GM12872 (cell line): ENCODE data around the gene PCSK2.

ENCODE experiments used
- TF ChIP-seq, protein P1 (sequence below): IDR thresholded peaks from 3 replicates; pipeline ENCODE4 v1.5.1; 2011; ENCODE audit warnings: low read depth, mild to moderate bottlenecking, low read length, moderate library complexity; ENCODE audit not compliant: insufficient read depth

Gene PCSK2

DNA sequence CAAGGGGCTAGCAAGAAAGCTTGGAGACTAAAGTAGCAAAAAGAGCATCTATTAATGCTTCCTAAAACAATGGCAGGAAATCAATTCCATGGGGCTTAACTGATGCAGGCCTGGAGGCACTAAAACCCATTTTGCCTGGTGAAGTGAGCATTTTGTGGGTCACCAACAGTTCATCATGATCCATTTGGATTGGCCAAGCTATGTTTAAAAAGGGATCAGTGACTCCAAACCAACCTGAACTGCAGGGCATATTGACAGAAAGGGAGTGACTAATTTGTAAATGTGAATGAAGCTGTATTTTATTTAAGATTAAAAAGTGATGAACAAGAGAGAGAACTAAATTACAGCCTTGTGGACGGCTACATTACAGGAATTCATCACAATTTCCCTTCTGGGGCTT, 132.0 kb downstream of the PCSK2 start:
- TF ChIP-seq, protein P1, sequence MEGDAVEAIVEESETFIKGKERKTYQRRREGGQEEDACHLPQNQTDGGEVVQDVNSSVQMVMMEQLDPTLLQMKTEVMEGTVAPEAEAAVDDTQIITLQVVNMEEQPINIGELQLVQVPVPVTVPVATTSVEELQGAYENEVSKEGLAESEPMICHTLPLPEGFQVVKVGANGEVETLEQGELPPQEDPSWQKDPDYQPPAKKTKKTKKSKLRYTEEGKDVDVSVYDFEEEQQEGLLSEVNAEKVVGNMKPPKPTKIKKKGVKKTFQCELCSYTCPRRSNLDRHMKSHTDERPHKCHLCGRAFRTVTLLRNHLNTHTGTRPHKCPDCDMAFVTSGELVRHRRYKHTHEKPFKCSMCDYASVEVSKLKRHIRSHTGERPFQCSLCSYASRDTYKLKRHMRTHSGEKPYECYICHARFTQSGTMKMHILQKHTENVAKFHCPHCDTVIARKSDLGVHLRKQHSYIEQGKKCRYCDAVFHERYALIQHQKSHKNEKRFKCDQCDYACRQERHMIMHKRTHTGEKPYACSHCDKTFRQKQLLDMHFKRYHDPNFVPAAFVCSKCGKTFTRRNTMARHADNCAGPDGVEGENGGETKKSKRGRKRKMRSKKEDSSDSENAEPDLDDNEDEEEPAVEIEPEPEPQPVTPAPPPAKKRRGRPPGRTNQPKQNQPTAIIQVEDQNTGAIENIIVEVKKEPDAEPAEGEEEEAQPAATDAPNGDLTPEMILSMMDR: no peak

DNA sequence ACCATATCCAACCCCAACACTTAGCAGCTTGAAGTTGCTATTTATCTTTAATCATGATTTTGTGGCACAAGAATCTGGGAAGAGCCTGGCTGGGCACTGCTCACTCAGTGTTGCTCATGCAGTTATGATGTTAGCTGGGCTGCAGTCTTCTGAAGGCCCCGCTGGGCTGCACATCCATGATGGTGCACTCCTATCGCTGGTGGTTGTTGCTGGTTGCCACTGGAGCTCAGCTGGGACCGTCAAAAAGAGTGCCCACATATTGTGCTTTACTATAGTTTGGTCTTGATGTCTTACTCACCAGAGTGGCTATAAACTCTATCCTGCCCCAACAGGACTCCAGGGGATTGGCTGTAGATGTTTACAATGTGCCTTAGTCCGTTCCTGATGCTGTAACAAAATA, 137.8 kb downstream of the PCSK2 start:
- TF ChIP-seq, protein P1: no peak

DNA sequence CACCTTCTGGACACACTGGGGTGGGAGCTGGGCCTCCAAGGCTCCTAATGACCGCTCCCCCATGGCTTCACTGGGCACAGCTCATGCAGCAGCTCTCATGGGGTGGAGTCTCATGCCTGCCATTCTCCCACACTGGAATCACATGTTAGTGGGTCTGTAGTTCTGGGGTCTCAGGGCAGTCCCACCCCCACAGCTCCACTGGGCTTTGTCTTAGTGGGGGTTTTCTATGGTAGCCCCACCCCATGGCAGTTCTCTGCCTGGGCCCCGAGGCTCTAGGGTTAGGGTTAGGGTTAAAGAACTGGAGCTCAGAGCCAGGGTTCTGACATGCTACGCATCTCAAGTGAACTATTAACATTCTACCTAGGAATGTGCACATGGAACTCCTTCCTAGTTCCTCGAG, 139.0 kb downstream of the PCSK2 start:
- TF ChIP-seq, protein P1: no peak

DNA sequence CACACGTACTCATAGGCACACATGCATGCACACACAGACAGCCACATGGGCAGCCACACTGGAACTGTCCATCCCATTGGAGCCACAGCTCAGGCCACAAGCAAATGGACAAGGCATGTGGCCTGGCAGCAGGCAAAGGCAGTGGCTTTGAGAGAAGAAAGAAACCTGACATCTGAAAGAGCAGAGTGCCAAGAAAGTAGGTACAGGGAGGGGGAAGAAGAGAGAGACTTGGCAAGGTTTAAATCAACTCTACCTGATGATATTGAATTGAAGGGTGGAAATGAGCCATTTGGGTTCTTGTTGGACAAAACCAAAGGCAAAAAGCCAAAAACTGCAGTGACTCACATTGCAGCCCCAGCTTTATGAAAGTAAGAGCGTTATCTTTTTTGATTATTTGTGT, 142.7 kb downstream of the PCSK2 start:
- TF ChIP-seq, protein P1: no peak

DNA sequence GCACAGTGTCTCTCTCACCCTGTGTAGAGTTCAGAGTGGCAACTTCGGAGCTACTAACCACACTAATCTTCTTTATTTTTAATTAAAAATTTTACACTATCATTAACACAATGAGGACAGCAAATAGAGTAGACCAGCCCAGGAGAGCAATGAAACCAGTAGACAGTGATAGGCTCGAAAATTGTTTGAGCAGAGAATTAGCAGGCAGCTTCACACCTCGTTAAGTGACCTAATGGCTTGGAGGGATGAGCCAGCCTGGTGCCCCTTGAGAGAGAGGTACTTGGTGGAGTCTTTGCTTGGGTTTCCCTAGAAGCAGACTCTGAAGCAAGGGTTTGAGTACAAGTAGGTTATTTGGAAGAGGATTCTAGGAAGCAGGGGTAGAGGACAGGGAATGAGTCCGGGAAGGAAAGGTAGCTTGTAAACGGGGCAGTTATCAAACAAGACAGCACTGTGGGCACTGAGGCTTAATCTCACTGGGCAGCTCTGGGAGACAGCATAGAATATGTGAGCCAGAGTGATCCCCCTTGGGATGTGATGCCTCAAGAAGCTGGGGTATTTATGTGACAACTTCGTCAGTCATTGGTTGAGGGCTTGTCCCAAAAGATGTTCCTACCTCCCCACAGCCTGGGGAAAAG, 146.1 kb downstream of the PCSK2 start:
- TF ChIP-seq, protein P1: no peak

DNA sequence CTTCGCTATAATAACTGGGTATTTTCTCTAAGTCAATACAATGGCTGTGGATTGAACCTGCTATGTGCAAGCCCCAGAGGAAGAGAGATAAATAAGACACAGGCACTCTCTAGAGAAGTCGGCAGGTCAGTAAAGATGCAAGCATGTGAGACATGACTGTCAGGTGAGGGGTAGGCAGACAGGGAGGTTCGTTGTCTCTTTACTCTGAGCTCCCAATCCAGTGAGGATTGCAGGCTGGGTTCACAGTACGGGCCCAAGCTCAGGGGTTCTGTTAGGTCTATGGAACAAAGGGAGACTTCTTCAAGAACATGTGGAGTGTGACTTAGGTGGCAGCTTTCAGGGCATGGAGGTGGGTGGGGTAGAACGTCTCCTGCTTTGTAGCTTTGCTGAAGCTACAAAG, 147.2 kb downstream of the PCSK2 start:
- TF ChIP-seq, protein P1: no peak

DNA sequence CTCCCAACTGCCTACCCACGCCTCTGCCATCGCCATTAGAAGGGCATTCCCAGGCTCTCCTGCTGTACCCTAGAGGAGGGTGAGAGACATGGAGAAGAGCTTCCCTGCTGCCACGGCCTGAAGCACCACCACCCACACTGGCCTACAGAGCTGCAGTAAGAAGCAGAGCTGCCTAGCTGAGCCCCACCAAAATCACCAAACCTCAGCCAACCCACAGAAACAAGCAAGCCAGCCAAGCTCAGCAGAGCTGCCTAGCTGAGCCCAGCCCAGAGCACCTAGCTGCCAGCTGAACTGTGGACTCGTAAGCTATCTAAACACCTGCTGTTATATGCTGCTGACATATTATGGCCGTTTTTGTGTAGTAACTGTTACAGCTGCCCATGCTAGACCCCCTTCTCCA, 149.2 kb downstream of the PCSK2 start:
- TF ChIP-seq, protein P1: no peak
